Trophoblast cell (in vitro differentiated cells and primary cell): Measurements from ENCODE around the gene CENPX.
A peak's percentile ranks its signal among the peaks of the same experiment; 100 is the strongest.

Source experiments
- DNase-seq, 2 donors: peaks; one replicate each; pipeline ENCODE4 v3.0.0-alpha.2; 2016
- H2AFZ ChIP-seq: 2 replicates; pipeline ENCODE4 v1.6.1; 2013; ENCODE audit warnings: low read length, moderate library complexity, mild to moderate bottlenecking; ENCODE audit not compliant: insufficient read depth, poor library complexity
- H2AK5ac ChIP-seq: 2 replicates; pipeline ENCODE4 v1.6.1; 2013; ENCODE audit warnings: mild to moderate bottlenecking, low read length
- H2BK120ac ChIP-seq: 2 replicates; pipeline ENCODE4 v1.6.1; 2013; ENCODE audit warnings: low read length, mild to moderate bottlenecking, moderate library complexity; ENCODE audit not compliant: insufficient read depth, poor library complexity
- H2BK12ac ChIP-seq: 2 replicates; pipeline ENCODE4 v1.6.1; 2013; ENCODE audit warnings: mild to moderate bottlenecking, low read length, moderate library complexity
- H2BK5ac ChIP-seq: 2 replicates; pipeline ENCODE4 v1.6.1; 2013; ENCODE audit warnings: low read length, low read depth, moderate library complexity, mild to moderate bottlenecking; ENCODE audit not compliant: poor library complexity
- H3K14ac ChIP-seq: 2 replicates; pipeline ENCODE4 v1.6.1; 2013; ENCODE audit warnings: mild to moderate bottlenecking, low read length
- H3K18ac ChIP-seq: 2 replicates; pipeline ENCODE4 v1.6.1; 2013; ENCODE audit warnings: mild to moderate bottlenecking, low read length
- H3K23ac ChIP-seq: 2 replicates; pipeline ENCODE4 v1.6.1; 2013; ENCODE audit warnings: low read length
- H3K27ac ChIP-seq: 2 replicates; pipeline ENCODE4 v1.5.1; 2013; ENCODE audit warnings: low read depth, mild to moderate bottlenecking, inconsistent platforms, low read length, moderate library complexity
- H3K27me3 ChIP-seq: 2 replicates; pipeline ENCODE4 v1.6.1; 2013; ENCODE audit warnings: inconsistent platforms, mild to moderate bottlenecking, low read length, moderate library complexity; ENCODE audit not compliant: insufficient read depth
- H3K36me3 ChIP-seq, 2 experiments: 1 replicate in 1 of 2; 2 replicates in 1 of 2; pipeline ENCODE4 v1.6.1; 2013; ENCODE audit warnings: low read length in 2 of 2, mild to moderate bottlenecking in 2 of 2, moderate library complexity in 1 of 2; ENCODE audit not compliant: insufficient read depth in 2 of 2, control insufficient read depth in 1 of 2
- H3K4ac ChIP-seq: 2 replicates; pipeline ENCODE4 v1.6.1; 2013; ENCODE audit warnings: low read depth, mild to moderate bottlenecking, low read length, moderate library complexity
- H3K4me1 ChIP-seq, 2 experiments: 1 replicate in 1 of 2; 2 replicates in 1 of 2; pipeline ENCODE4 v1.6.1; 2013; ENCODE audit warnings: low read length in 2 of 2, mild to moderate bottlenecking in 2 of 2, moderate library complexity in 1 of 2; ENCODE audit not compliant: insufficient read depth in 2 of 2, control insufficient read depth in 1 of 2
- H3K4me2 ChIP-seq: 2 replicates; pipeline ENCODE4 v1.6.1; 2013; ENCODE audit warnings: inconsistent platforms, mild to moderate bottlenecking, low read length, moderate library complexity
- H3K4me3 ChIP-seq: 2 replicates; pipeline ENCODE4 v1.5.1; 2013; ENCODE audit warnings: mild to moderate bottlenecking, low read depth, low read length, inconsistent platforms
- H3K79me1 ChIP-seq: one replicate; pipeline ENCODE4 v1.6.1; 2013; ENCODE audit warnings: low read length
- H3K79me2 ChIP-seq: 2 replicates; pipeline ENCODE4 v1.6.1; 2013; ENCODE audit warnings: low read length, mild to moderate bottlenecking; ENCODE audit not compliant: control insufficient read depth, insufficient read depth, poor library complexity
- H3K9ac ChIP-seq: 2 replicates; pipeline ENCODE4 v1.6.1; 2013; ENCODE audit warnings: mild to moderate bottlenecking, low read length
- H3K9me3 ChIP-seq: 2 replicates; pipeline ENCODE4 v1.6.1; 2013; ENCODE audit warnings: low read depth, mild to moderate bottlenecking, control low read depth, inconsistent platforms, low read length; ENCODE audit not compliant: insufficient read depth
- H4K12ac ChIP-seq: 2 replicates; pipeline ENCODE4 v1.6.1; 2013; ENCODE audit warnings: low read depth, mild to moderate bottlenecking, low read length, moderate library complexity
- H4K8ac ChIP-seq: 2 replicates; pipeline ENCODE4 v1.6.1; 2013; ENCODE audit warnings: low read depth, mild to moderate bottlenecking, low read length, moderate library complexity
- H4K91ac ChIP-seq: one replicate; pipeline ENCODE4 v1.6.1; 2013; ENCODE audit warnings: low read depth, mild to moderate bottlenecking, low read length, moderate library complexity
- WGBS: extraction: QIAGEN DNeasy Blood & Tissue Kit; methylation state at CpG from one replicate; pipeline ENCODE4 v1.1.7; 2013; ENCODE audit warnings: missing lambda C conversion rate; ENCODE audit not compliant: insufficient read length, insufficient coverage; ENCODE audit errors: extremely low coverage; 5-methylcytosine and 5-hydroxymethylcytosine counted together

The CENPX gene

DNA sequence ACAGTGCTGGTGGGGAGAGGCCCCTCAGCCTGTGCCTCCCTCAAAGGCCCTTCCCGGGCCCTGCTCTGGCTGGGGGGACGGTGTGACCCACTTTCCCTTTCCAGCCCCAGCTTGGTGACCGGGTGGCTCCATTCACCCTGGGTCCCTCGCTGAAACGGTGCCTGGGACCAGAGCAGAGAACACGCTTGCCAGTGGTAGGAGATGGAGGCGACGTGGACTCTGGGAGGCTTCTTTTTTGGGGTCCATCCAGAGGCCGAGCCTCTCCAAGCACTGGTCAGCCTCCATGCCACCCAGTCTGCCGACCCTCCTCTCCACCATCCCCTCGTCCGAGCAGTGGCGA is 7.7 kb downstream of the CENPX start:
- DNase-seq: no peak
- Histone ChIP-seq H3K27ac (no peak overlapping the region), H3K4me3 (no peak overlapping the region), H2BK5ac (no peak overlapping the region), H3K9me3 (peaks cover 2% of the 10 kb centered on the region), H3K4me1 (peaks cover 17 to 18% of the 10 kb centered on the region in 2 experiments), H3K18ac (no peak overlapping the region), H3K27me3 (no peaks in the 10 kb centered on the region), H2AFZ (no peak overlapping the region), H3K23ac (no peak overlapping the region), H3K9ac (no peak overlapping the region), H3K14ac (no peak overlapping the region), H4K12ac (no peak overlapping the region), H2AK5ac (no peak overlapping the region), H3K79me2 (peaks cover 2% of the 10 kb centered on the region), H3K79me1 (peaks cover 13% of the 10 kb centered on the region), H3K36me3 (peaks cover 20 to 23% of the 10 kb centered on the region in 2 experiments), H2BK120ac (no peak overlapping the region), H3K4me2 (no peak overlapping the region), H2BK12ac (no peak overlapping the region), H4K91ac (no peak overlapping the region), H4K8ac (no peak overlapping the region), H3K4ac (no peak overlapping the region)
- WGBS: no CpG with 5 or more reads among the region's 13 CpGs

DNA sequence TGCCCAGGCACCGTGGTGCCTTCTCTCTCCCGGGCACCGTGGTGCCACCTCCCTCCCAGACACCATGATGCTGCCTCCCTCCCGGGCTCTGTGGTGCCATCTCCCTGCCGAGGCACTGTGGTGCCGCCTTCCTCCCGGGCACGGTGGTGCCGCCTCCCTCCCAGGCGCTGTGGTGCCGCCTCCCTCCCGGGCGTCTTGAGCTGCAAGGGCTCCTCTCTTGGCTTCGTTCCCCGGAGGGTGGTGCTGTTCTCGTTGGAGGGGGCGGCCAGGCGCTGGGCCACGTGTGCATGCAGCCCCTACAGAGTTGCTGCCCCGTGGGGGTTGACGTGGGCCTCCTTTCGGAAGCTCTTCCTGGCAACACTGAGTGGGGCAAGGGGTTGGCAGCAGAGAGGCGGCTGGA is 8.2 kb downstream of the CENPX start:
- no peak overlapping the region for H3K23ac ChIP-seq
- H3K4me2 ChIP-seq: no peak overlapping the region
- H2BK5ac ChIP-seq: no peak overlapping the region
- no peak overlapping the region for H2AFZ ChIP-seq
- peaks cover 2% of the 10 kb centered on the region for H3K9me3 ChIP-seq
- WGBS: no CpG with 5 or more reads among the region's 23 CpGs
- H4K91ac ChIP-seq: no peak overlapping the region
- no peak for DNase-seq
- no peak overlapping the region for H4K8ac ChIP-seq
- H3K36me3 ChIP-seq: peaks cover 20 to 24% of the 10 kb centered on the region in 2 experiments
- H2AK5ac ChIP-seq: peak overlapping the region; percentile 11
- peaks cover 2% of the 10 kb centered on the region for H3K79me2 ChIP-seq
- no peaks in the 10 kb centered on the region for H3K27me3 ChIP-seq
- peaks cover 17 to 18% of the 10 kb centered on the region in 2 experiments for H3K4me1 ChIP-seq
- H3K18ac ChIP-seq: no peak overlapping the region
- no peak overlapping the region for H3K4me3 ChIP-seq
- peaks cover 13% of the 10 kb centered on the region for H3K79me1 ChIP-seq
- H3K9ac ChIP-seq: no peak overlapping the region
- H2BK120ac ChIP-seq: no peak overlapping the region
- H3K4ac ChIP-seq: no peak overlapping the region
- H4K12ac ChIP-seq: no peak overlapping the region
- no peak overlapping the region for H2BK12ac ChIP-seq
- H3K14ac ChIP-seq: no peak overlapping the region
- no peak overlapping the region for H3K27ac ChIP-seq

DNA sequence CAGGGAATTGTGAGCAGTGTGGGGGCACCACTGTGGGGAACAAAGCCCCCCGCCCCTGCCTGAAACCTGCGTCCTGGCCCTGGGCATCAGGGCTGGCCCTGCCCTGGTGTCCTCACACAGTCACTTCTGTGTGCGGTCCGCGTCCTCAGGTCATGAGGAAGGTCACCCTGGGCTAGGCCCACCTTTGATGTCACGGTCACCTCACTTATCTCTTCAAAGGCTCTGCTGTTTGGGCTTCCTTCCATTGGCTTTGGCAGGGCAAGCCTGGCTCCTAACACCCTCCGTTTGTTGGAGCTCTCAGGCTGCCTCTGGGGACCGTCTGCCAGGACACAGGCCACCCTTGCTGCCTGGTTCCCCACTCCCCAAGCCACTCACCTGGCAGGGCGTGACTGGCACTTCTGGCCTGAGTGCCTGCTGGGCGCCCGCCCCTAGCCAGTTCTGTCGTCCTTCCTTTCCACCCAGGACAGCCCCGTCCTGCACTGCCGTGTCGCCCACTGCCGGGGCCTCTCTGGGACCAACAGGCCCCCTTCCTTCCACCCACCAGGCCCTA is 8.8 kb downstream of the CENPX start:
- H3K9ac ChIP-seq: no peak overlapping the region
- no peak overlapping the region for H3K23ac ChIP-seq
- peak overlapping the region; percentile 45 for H4K91ac ChIP-seq
- H3K27me3 ChIP-seq: no peaks in the 10 kb centered on the region
- H2AFZ ChIP-seq: no peak overlapping the region
- H3K4me2 ChIP-seq: no peak overlapping the region
- peak overlapping the region; percentile 31 for H2AK5ac ChIP-seq
- H4K12ac ChIP-seq: no peak overlapping the region
- peaks cover 17 to 18% of the 10 kb centered on the region in 2 experiments for H3K4me1 ChIP-seq
- H3K14ac ChIP-seq: peak overlapping the region; percentile 5
- WGBS: no CpG with 5 or more reads among the region's 16 CpGs
- no peak overlapping the region for H3K4me3 ChIP-seq
- H3K27ac ChIP-seq: no peak overlapping the region
- H3K9me3 ChIP-seq: peaks cover 2% of the 10 kb centered on the region
- peaks cover 13% of the 10 kb centered on the region for H3K79me1 ChIP-seq
- H3K18ac ChIP-seq: peak overlapping the region; percentile 10
- H2BK5ac ChIP-seq: no peak overlapping the region
- H2BK120ac ChIP-seq: peak overlapping the region; percentile 37
- DNase-seq: no peak
- H3K79me2 ChIP-seq: peaks cover 2% of the 10 kb centered on the region
- peaks cover 18 to 22% of the 10 kb centered on the region in 2 experiments for H3K36me3 ChIP-seq
- no peak overlapping the region for H3K4ac ChIP-seq
- H4K8ac ChIP-seq: no peak overlapping the region
- H2BK12ac ChIP-seq: peak overlapping the region; percentile 6

DNA sequence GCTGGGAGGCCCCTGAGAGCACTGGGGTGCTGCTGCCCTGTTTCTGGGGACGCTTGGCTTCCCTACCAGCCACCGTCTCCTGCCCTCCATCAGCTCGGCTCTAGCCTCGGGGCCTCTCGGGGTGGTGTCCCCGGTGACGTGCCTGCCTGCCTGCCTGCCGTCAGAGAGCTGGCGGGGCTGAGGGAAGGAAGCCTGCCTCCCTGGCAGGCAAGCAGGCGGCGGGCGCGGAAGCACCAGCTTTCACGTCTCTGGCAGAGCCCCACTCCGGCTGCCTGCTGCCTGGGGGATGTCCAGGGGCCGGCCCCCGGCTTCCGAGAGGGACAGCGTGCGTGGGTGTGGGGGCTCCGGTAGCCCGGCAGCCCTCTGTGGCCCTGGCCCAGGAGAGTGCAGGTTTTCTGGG is 9.3 kb downstream of the CENPX start:
- Histone ChIP-seq H3K4me2 (no peak overlapping the region), H2BK5ac (no peak overlapping the region), H3K27ac (peak overlapping the region; percentile 8), H3K4me3 (no peak overlapping the region), H4K12ac (no peak overlapping the region), H3K23ac (no peak overlapping the region), H4K8ac (peak overlapping the region; percentile 39), H3K36me3 (peaks cover 13 to 18% of the 10 kb centered on the region in 2 experiments), H4K91ac (peak overlapping the region; percentile 45), H3K9me3 (peaks cover 2% of the 10 kb centered on the region), H3K9ac (no peak overlapping the region), H3K79me2 (peaks cover 2% of the 10 kb centered on the region), H3K14ac (peak overlapping the region; percentile 49), H3K4me1 (peaks cover 17 to 18% of the 10 kb centered on the region in 2 experiments), H3K4ac (no peak overlapping the region), H3K27me3 (no peaks in the 10 kb centered on the region), H3K18ac (peak overlapping the region; percentile 10), H3K79me1 (peaks cover 13% of the 10 kb centered on the region), H2BK12ac (peak overlapping the region; percentile 6), H2BK120ac (peak overlapping the region; percentile 37), H2AK5ac (peak overlapping the region; percentile 46), H2AFZ (no peak overlapping the region)
- peak in 1 of 2 donors; percentile 62 for DNase-seq
- WGBS: no CpG with 5 or more reads among the region's 22 CpGs
